HCT116 (cell line): ENCODE data around the gene ARHGAP23.

Experiments
- CEBPB ChIP-seq: IDR thresholded peaks from 2 replicates; pipeline ENCODE4 v1.6.1; 2012; ENCODE audit warnings: low read depth
- FOSL1 ChIP-seq: IDR thresholded peaks from 2 replicates; pipeline ENCODE4 v1.6.1; 2012; ENCODE audit warnings: low read depth
- POLR2A ChIP-seq: IDR thresholded peaks from 2 replicates; pipeline ENCODE4 v1.7.0; 2011; ENCODE audit warnings: borderline replicate concordance; ENCODE audit not compliant: insufficient read depth, insufficient read length; ENCODE audit errors: extremely low read depth
- YY1 ChIP-seq: IDR thresholded peaks from 2 replicates; pipeline ENCODE4 v1.6.1; 2011; ENCODE audit warnings: low read length, low read depth, moderate library complexity, mild to moderate bottlenecking; ENCODE audit not compliant: insufficient replicate concordance; ENCODE audit errors: extremely low read depth
- TF ChIP-seq, protein P1 (sequence below), 3 experiments: fragments of 200-600 bp in 1 of 3; sonication (generic) in 1 of 3; IDR thresholded peaks in 2 of 3; conservative IDR thresholded peaks in 1 of 3; 2 replicates each; pipeline ENCODE4 v1.5.1; 2012 to 2017; ENCODE audit warnings: low read depth in 2 of 3, low read length in 2 of 3, antibody characterized with exemption in 1 of 3, borderline replicate concordance in 1 of 3, control low read depth in 1 of 3, mild to moderate bottlenecking in 1 of 3, mixed read lengths in 1 of 3, mixed run types in 1 of 3, moderate library complexity in 1 of 3; ENCODE audit not compliant: insufficient read depth in 1 of 3

DNA sequence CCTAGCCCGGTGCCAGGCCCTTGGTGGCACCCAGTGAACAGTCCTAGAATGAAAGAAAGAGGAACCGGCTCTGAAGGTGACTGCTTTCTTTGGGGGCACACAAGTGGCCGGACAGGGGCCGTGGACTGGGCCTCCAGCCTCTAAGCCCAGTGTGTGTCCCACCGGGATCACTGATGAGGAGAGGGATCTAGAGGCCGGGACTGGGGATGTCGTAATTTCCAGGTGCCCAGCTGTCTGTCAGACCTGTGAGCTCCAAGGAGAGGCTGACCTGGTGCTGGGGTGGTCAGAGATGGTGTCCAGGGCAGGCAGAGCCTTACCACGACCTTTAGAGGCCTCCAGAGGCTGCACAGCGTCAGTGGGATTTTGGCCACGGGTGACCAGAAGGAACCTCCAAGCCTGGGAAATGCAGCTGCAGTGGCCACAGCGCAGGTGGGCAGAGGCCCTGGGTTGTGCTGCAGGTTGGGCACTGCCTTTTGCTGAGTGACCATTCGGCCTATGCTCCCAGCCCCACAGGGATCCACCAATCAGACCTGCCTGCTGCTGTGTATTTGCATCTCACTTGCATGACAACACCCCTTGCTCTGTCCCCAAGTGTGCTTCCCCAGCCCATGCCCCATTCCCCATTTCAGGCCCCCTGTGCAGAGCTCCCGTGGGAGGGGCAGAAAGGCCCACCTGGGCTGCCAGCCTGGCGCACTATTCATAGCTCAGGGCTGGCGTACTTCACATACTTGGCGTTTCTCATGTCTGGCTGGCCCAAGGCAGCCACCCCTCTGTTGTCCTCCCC is 12.5 kb downstream of the ARHGAP23 start:
- TF ChIP-seq YY1 (no peak), FOSL1 (no peak), CEBPB (no peak), POLR2A (no peak)
- TF ChIP-seq, protein P1, sequence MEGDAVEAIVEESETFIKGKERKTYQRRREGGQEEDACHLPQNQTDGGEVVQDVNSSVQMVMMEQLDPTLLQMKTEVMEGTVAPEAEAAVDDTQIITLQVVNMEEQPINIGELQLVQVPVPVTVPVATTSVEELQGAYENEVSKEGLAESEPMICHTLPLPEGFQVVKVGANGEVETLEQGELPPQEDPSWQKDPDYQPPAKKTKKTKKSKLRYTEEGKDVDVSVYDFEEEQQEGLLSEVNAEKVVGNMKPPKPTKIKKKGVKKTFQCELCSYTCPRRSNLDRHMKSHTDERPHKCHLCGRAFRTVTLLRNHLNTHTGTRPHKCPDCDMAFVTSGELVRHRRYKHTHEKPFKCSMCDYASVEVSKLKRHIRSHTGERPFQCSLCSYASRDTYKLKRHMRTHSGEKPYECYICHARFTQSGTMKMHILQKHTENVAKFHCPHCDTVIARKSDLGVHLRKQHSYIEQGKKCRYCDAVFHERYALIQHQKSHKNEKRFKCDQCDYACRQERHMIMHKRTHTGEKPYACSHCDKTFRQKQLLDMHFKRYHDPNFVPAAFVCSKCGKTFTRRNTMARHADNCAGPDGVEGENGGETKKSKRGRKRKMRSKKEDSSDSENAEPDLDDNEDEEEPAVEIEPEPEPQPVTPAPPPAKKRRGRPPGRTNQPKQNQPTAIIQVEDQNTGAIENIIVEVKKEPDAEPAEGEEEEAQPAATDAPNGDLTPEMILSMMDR (IDR thresholded peaks at IDR 0.05 in 2 of 3, conservative IDR thresholded peaks at IDR 0.05 in 1 of 3; ENCODE audit: borderline replicate concordance in 1 of 3, insufficient read depth in 1 of 3, low read depth in 2 of 3, low read length in 2 of 3): no peak
